ENCODE results near the gene C3orf33. TPM values are rescaled to one million over a fixed set of nuclear protein-coding genes. Genes with fewer than 3 reads are reported as not detected.

The C3orf33 gene
- total and polyA plus RNA-seq, 2 of the 8 experiments (the other 6 are each of a cell fraction or from before 2014, with no cell fraction given): 3.4 to 4.5 TPM

GRCh38 chr3:155766206-155766605, 39.9 kb downstream of the C3orf33 start:
- Histone ChIP-seq H2BK120ac (replicated peaks; ENCODE audit: low read depth, low read length) (no peak overlapping the region), H3K4me1 (replicated peaks in 1 of 4; ENCODE audit: control insufficient read depth in 3 of 4, insufficient read depth in 4 of 4, low read length in 3 of 4) (peaks cover 2 to 5% (median 4%) of the 10 kb centered on the region in 4 experiments; a peak in 6 of 7 replicates), H3K79me1 (ENCODE audit: low read depth, low read length) (no peaks in the 10 kb centered on the region), H3K23me2 (ENCODE audit: low read depth, low read length) (no peaks in the 10 kb centered on the region), H2AK5ac (ENCODE audit: low read depth, low read length) (no peak overlapping the region), H3K27me3 (replicated peaks in 1 of 4; ENCODE audit: control insufficient read depth in 3 of 4, extremely low read depth in 1 of 4, insufficient read depth in 3 of 4, low read length in 3 of 4) (no peaks in the 10 kb centered on the region), H4K91ac (replicated peaks; ENCODE audit: insufficient read length, low read length) (no peak overlapping the region), H2AFZ (ENCODE audit: low read length) (no peak overlapping the region), H4K20me1 (replicated peaks in 1 of 2; ENCODE audit: control insufficient read depth in 1 of 2, insufficient read depth in 2 of 2, low read length in 2 of 2) (no peaks in the 10 kb centered on the region), H4K8ac (ENCODE audit: extremely low read depth, insufficient read depth, low read length) (no peak overlapping the region), H3K27ac (ENCODE audit: low read depth, low read length) (no peak overlapping the region), H3K36me3 (ENCODE audit: control insufficient read depth in 2 of 4, insufficient read depth in 4 of 4, low read length in 3 of 4) (0 out of 8 replicates have a peak, but pooled peaks cover 0 to 4% (median 0%) of the 10 kb centered on the region in 4 experiments), H3K4me2 (ENCODE audit: insufficient read depth in 1 of 2, low read depth in 2 of 2, low read length in 2 of 2) (no peak overlapping the region), H3K79me2 (ENCODE audit: control insufficient read depth in 1 of 2, insufficient read depth in 2 of 2, low read length in 2 of 2) (no peaks in the 10 kb centered on the region), H2BK15ac (ENCODE audit: low read length) (no peak overlapping the region), H3K14ac (ENCODE audit: insufficient read length) (no peak overlapping the region), H3K4me3 (ENCODE audit: extremely low read depth in 1 of 4, insufficient read depth in 2 of 4, low read depth in 3 of 4, low read length in 4 of 4) (no peak overlapping the region), H3K4ac (replicated peaks; ENCODE audit: insufficient read length, low read depth, low read length) (no peak overlapping the region), H2BK20ac (ENCODE audit: low read length) (no peak overlapping the region), H3K9me3 (ENCODE audit: insufficient read depth in 2 of 2, low read depth in 1 of 2, low read length in 1 of 2) (no peaks in the 10 kb centered on the region), H3K9ac (replicated peaks in 1 of 4; ENCODE audit: extremely low read depth in 1 of 4, low read depth in 3 of 4, low read length in 3 of 4) (no peak overlapping the region), H2BK12ac (ENCODE audit: low read depth, low read length) (no peak overlapping the region), H2BK5ac (ENCODE audit: low read depth, low read length) (no peak overlapping the region), H3K18ac (ENCODE audit: extremely low read depth, low read length) (no peak overlapping the region), H3K56ac (replicated peaks; ENCODE audit: insufficient read length, low read depth, low read length) (no peak overlapping the region), H4K5ac (ENCODE audit: insufficient read length, low read depth, low read length) (no peak overlapping the region), H3K23ac (ENCODE audit: insufficient read length) (no peak overlapping the region)
- 82% methylated on average over 1 of the region's 1 CpG; no CpG with 5 or more reads in 1 of the 2 experiments for WGBS, 2 experiments (ENCODE audit: extremely low coverage in 1 of 2, insufficient coverage in 1 of 2, insufficient read length in 1 of 2, insufficient replicate concordance in 2 of 2, low coverage in 1 of 2, low lambda C conversion rate in 2 of 2, missing lambda C conversion rate in 1 of 2)
- FAIRE-seq (no peak), DNase-seq (ENCODE audit: low read depth in 1 of 2, low spot score in 2 of 2) (no peak)
- ChIA-PET CTCF (ENCODE audit: partially characterized antibody) (interaction anchor here (0.9 to 3.2 kb wide), 3 partner anchors 8 to 14 kb away, joined by 3 to 8 read pairs (median 3); no protein-coding TSS in a partner anchor), POLR2A (ENCODE audit: partially characterized antibody) (no interaction called here)
- TF ChIP-seq POLR2AphosphoS5 (IDR thresholded peaks at IDR 0.05; ENCODE audit: low read depth, low read length) (no peak), TEAD4 (IDR thresholded peaks at IDR 0.05; ENCODE audit: low read depth, low read length) (no peak), ZNF274 (IDR thresholded peaks at IDR 0.05; ENCODE audit: borderline replicate concordance, extremely low read depth, low read length) (no peak), JUN (IDR thresholded peaks at IDR 0.05; ENCODE audit: low read depth, low read length) (no peak), BCL11A (IDR thresholded peaks at IDR 0.05; ENCODE audit: low read depth in 2 of 2, low read length in 2 of 2) (no peak), RBBP5 (IDR thresholded peaks at IDR 0.05; ENCODE audit: borderline replicate concordance, low read depth, low read length) (no peak), BACH1 (IDR thresholded peaks at IDR 0.05; ENCODE audit: low read length) (no peak), HDAC2 (IDR thresholded peaks at IDR 0.05; ENCODE audit: borderline replicate concordance in 1 of 2, low read depth in 2 of 2, low read length in 2 of 2) (no peak), USF2 (IDR thresholded peaks at IDR 0.05; ENCODE audit: low read length) (no peak), SIX5 (IDR thresholded peaks at IDR 0.05; ENCODE audit: low read depth, low read length) (no peak), POU5F1 (IDR thresholded peaks at IDR 0.05; ENCODE audit: low read depth, low read length) (no peak), SAP30 (IDR thresholded peaks at IDR 0.05; ENCODE audit: insufficient read depth, insufficient replicate concordance, low read length) (no peak), EZH2 (IDR thresholded peaks at IDR 0.05; ENCODE audit: low read depth, low read length, severe bottlenecking) (no peak)

Measured in H1 (cell line).